ENCODE data around the gene PITPNM3. TPM values are rescaled to one million over a fixed set of nuclear protein-coding genes. Genes with fewer than 3 reads are reported as not detected.

PITPNM3 gene
- total and polyA plus RNA-seq, 4 experiments from 2014 or later: 0.05 to 0.50 (median 0.29) TPM; not detected in 1

DNA sequence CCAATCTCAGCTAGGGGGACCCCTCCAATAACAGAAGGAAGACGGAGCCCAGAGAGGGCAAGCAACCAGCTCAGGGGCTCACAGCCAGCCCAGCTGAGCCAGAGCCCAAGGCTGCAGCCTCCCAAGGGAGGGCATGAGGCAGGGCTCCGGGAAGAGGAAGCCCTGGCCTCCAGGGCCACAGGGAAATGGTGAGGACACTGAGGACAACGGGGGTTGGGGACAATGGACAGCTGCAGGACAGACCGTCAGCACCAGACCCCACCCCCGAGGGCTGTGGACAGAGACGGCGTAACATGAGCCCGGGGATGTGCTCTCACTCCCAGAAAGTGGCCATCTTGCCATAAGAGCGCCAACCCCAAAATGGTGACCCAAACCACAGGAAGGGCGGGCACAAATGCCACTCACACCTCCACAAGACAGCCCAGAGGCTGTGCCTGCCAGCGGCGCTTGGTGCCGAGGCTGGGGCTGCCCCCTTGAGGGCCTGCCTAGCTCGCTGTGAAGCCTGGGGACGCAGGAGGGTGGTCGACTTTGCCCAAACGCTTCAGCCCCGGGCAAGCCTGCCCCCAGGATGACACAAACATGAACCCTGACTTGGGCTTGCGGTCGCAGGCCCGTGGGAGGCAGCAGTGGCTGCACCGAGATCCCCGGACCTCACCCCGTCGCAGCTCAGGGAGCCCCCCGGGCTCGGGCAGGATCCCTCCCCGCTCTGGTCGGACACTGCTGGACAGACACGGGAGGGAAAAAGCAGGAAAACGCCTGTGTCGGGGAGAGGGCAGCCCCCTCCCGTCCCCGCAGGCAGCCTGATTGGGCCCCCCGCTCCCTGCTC is 101.6 kb downstream of the PITPNM3 start:
- no peak for DNase-seq
- Mint-ChIP-seq H3K4me1 (peaks cover 5 to 32% (median 14%) of the 10 kb centered on the region in 4 donors), H3K27ac (peak overlapping the region in 4 of 7 donors; percentile 37 to 70 (median 52)), H3K4me3 (peak overlapping the region in 5 of 8 donors; percentile 15 to 69 (median 52)), H3K36me3 (no peaks in the 10 kb centered on the region), H3K9me3 (no peaks in the 10 kb centered on the region), H3K27me3 (no peaks in the 10 kb centered on the region)
- ChIA-PET POLR2A (ENCODE audit: partially characterized antibody) (interaction anchor here (1.0 to 2.7 kb wide), 4 partner anchors 10 to 871 kb away, joined by 3 to 12 read pairs (median 5); partner anchors contain the start of genes NLRP1 and PIMREG), CTCF (ENCODE audit: partially characterized antibody) (interaction anchor here (1.5 to 3.0 kb wide), 3 partner anchors 16 to 18 kb away, joined by 3 to 9 read pairs (median 6); no protein-coding TSS in a partner anchor)
- Histone ChIP-seq H3K4me1 (ENCODE audit: insufficient read depth, low read length) (peaks cover 6% of the 10 kb centered on the region), H3K4me3 (ENCODE audit: low read length in 2 of 2) (no peak overlapping the region), H3K36me3 (ENCODE audit: insufficient read depth, low read length) (no peaks in the 10 kb centered on the region), H3K27me3 (ENCODE audit: insufficient read depth, low read length) (no peaks in the 10 kb centered on the region), H3K27ac (ENCODE audit: low read depth, low read length) (no peak overlapping the region), H3K9me3 (ENCODE audit: control insufficient read depth in 1 of 2, low read length in 2 of 2) (no peaks in the 10 kb centered on the region)
- intact Hi-C loops (cut with micrococcal nuclease): no loop called here

DNA sequence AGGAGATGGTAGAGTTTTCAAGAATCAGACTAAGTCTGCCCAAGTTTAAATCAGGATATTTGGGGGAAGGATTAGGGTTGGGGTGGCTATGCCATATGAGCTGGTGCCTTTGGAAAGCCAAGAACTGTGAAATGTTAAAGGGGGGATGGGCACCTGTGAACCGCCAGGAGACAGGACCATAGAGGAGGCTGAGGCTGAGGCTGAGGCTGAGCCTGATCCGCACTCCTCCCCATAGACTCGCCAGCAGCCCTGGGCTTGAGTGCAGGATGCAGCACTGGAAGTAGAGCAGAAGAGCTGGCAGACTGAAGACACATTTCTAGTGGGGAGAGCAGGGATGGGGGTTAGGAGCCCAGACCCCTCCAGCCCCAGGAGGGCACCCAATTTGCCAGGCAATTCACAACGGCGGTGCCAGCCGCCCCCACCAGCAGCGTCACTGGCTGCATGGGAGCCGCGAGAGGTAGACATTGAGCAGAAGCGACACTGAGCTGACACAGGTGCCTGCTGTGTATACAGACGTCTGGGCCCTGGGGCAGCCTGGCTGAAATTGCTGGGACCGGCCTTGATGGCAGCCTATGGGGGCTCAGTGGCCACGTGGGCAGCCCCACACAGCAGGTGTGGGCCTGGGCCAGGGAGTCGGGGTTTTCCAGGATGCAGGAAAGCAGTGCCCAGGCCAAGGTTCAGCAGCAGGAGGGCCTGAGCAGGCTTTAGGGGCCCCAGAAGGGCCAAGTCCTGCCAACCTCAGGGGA is 102.9 kb downstream of the PITPNM3 start:
- peak overlapping the region; percentile 31 to 90 (median 52) for H3K27ac Mint-ChIP-seq
- peaks cover 5 to 32% (median 14%) of the 10 kb centered on the region in 4 donors for H3K4me1 Mint-ChIP-seq
- H3K4me1 ChIP-seq (ENCODE audit: insufficient read depth, low read length): peaks cover 6% of the 10 kb centered on the region
- H3K27me3 Mint-ChIP-seq: no peaks in the 10 kb centered on the region
- H3K9me3 ChIP-seq (ENCODE audit: control insufficient read depth in 1 of 2, low read length in 2 of 2): no peaks in the 10 kb centered on the region
- no peaks in the 10 kb centered on the region for H3K27me3 ChIP-seq (ENCODE audit: insufficient read depth, low read length)
- ChIA-PET POLR2A (ENCODE audit: partially characterized antibody) (interaction anchor here (2.7 kb wide), 1 partner anchor 9 kb away, joined by 12 read pairs; the partner anchor contains the start of gene PIMREG), CTCF (ENCODE audit: partially characterized antibody) (interaction anchor here (2.3 to 3.0 kb wide), 2 partner anchors 17 to 19 kb away, joined by 6 to 9 read pairs; no protein-coding TSS in a partner anchor)
- H3K36me3 ChIP-seq (ENCODE audit: insufficient read depth, low read length): no peaks in the 10 kb centered on the region
- DNase-seq: no peak
- H3K36me3 Mint-ChIP-seq: no peaks in the 10 kb centered on the region
- intact Hi-C loops (cut with micrococcal nuclease): no loop called here
- no peak overlapping the region for H3K4me3 ChIP-seq (ENCODE audit: low read length in 2 of 2)
- H3K4me3 Mint-ChIP-seq: peak overlapping the region in 2 of 8 donors; percentile 17 to 69
- H3K27ac ChIP-seq (ENCODE audit: low read depth, low read length): no peak overlapping the region
- no peaks in the 10 kb centered on the region for H3K9me3 Mint-ChIP-seq

DNA sequence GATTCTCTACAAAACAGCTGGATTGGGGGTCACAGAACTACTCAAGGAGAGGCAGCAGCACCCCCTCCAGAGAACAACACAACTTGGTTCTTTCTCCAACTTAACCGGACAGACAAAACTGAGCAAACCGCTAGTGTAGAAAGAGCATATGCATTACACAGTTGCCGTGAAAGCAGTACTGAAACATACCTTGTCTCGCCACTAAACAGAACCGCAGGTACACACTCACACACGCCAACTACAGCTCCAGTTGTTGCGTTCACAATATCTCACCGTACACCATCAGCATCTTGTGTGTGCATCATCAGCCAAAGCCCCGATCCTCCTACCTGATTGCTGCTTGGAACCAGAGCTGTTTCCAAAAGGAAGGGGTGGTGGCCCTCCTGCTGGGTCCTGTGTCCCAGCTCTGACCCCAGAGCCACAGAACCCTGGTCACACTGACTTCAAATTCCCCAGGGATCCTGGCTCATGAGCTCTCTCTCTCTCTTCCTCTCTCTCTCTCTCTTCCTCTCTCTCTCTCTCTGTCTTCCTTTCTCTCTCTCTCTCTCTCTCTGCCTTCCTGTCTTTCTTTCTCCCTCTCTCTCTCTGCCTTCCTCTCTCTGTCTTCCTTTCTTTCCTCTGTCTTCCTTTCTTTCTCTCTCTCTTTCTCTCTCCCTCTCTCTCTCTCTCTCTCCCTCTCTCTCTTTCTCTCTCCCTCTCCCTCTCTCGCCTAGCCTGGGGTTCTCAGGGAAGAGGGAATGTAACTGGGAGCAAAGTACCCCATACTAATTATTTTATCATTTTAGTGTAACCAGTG is 103.7 kb downstream of the PITPNM3 start:
- Mint-ChIP-seq H3K27me3 (no peaks in the 10 kb centered on the region), H3K4me3 (no peak overlapping the region), H3K27ac (peak overlapping the region in 5 of 7 donors; percentile 25 to 62 (median 44)), H3K36me3 (no peaks in the 10 kb centered on the region), H3K9me3 (no peaks in the 10 kb centered on the region), H3K4me1 (peaks cover 5 to 32% (median 14%) of the 10 kb centered on the region in 4 donors)
- Histone ChIP-seq H3K9me3 (ENCODE audit: control insufficient read depth in 1 of 2, low read length in 2 of 2) (no peaks in the 10 kb centered on the region), H3K27ac (ENCODE audit: low read depth, low read length) (no peak overlapping the region), H3K4me1 (ENCODE audit: insufficient read depth, low read length) (peaks cover 6% of the 10 kb centered on the region), H3K27me3 (ENCODE audit: insufficient read depth, low read length) (no peaks in the 10 kb centered on the region), H3K36me3 (ENCODE audit: insufficient read depth, low read length) (no peaks in the 10 kb centered on the region), H3K4me3 (ENCODE audit: low read length in 2 of 2) (no peak overlapping the region)
- intact Hi-C loops (cut with micrococcal nuclease): no loop called here
- DNase-seq: no peak
- CTCF ChIA-PET (ENCODE audit: partially characterized antibody): interaction anchor here (2.3 to 3.0 kb wide), 2 partner anchors 16 to 20 kb away, joined by 6 to 9 read pairs; no protein-coding TSS in a partner anchor
- POLR2A ChIA-PET (ENCODE audit: partially characterized antibody): no interaction called here

DNA sequence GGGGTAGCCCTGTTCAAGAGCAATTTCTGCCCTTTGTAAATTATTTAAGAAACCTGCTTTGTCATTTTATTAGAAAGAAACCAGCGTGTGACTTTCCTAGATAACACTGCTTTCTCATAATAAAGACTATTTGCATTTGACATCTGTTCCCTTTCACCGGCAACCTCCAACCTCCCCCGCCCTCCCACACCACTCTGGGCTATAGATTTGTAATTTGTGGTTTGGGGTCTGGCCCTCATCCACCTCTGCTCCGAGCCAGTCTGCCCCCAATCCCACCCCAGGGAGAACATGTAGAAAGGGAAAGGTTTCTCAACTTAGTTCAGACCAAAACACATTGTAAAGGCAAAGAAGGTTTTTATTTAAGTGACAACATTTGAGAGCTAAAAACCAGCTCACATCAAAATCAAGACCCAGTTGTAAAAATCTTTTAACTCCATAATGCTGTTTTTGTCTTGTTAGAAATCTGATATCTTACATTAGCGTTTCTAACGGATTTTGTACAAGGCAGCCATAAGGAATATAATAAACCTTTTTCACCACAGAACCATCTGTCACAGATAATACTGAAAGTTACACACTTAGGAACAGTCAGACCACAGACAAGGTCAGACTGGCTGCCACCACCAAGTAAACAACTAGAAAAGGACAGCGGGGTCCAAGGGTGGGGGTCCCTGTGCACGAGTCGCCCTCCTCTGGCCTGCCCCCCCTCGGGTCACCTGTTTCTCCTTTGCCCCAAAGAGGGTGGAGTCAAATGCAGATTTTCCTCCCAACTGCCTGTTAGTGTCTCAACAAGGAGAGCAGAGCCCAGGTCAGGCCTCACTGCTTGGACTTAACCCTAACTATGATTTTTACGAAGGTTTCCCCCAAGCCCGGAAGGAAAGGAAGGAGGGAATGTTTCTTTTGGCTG is 105.2 kb downstream of the PITPNM3 start:
- Histone ChIP-seq H3K27ac (ENCODE audit: low read depth, low read length) (no peak overlapping the region), H3K36me3 (ENCODE audit: insufficient read depth, low read length) (no peaks in the 10 kb centered on the region), H3K27me3 (ENCODE audit: insufficient read depth, low read length) (no peaks in the 10 kb centered on the region), H3K4me3 (ENCODE audit: low read length in 2 of 2) (no peak overlapping the region), H3K9me3 (ENCODE audit: control insufficient read depth in 1 of 2, low read length in 2 of 2) (no peaks in the 10 kb centered on the region), H3K4me1 (ENCODE audit: insufficient read depth, low read length) (peaks cover 6% of the 10 kb centered on the region)
- no peak overlapping the region for H3K4me3 Mint-ChIP-seq
- ChIA-PET CTCF (ENCODE audit: partially characterized antibody) (interaction anchor here (1.0 kb wide), 1 partner anchor 553 kb away, joined by 3 read pairs; no protein-coding TSS in a partner anchor), POLR2A (ENCODE audit: partially characterized antibody) (no interaction called here)
- intact Hi-C loops (cut with micrococcal nuclease): no loop called here
- H3K4me1 Mint-ChIP-seq: peaks cover 3 to 22% (median 8%) of the 10 kb centered on the region in 4 donors
- H3K27me3 Mint-ChIP-seq: no peaks in the 10 kb centered on the region
- DNase-seq: no peak
- H3K27ac Mint-ChIP-seq: peak overlapping the region in 4 of 7 donors; percentile 1 to 54 (median 48)
- H3K36me3 Mint-ChIP-seq: no peaks in the 10 kb centered on the region
- no peaks in the 10 kb centered on the region for H3K9me3 Mint-ChIP-seq

DNA sequence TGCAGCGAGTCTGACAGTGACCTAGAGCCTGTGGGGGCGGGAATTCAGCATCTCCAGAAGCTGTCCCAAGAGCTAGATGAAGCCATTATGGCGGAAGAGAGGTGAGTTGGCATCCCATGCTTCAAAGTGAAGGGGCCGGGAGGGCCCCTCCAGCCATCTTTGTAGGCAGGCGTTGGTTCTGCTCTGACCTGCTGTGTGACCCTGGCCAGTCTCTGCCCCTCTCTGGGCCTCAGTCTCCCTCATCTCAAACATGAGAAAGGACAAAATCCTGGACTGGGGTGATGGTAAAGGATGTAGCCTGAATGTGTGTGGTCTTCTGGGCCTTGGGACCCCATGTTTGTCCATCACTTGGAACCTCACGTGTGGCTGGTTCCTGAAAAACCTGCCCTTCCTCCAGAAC is 107.0 kb downstream of the PITPNM3 start:
- Histone ChIP-seq H3K36me3 (ENCODE audit: insufficient read depth, low read length) (no peaks in the 10 kb centered on the region), H3K4me1 (ENCODE audit: insufficient read depth, low read length) (no peaks in the 10 kb centered on the region), H3K4me3 (ENCODE audit: low read length in 2 of 2) (no peak overlapping the region), H3K9me3 (ENCODE audit: control insufficient read depth in 1 of 2, low read length in 2 of 2) (no peaks in the 10 kb centered on the region), H3K27me3 (ENCODE audit: insufficient read depth, low read length) (no peaks in the 10 kb centered on the region), H3K27ac (ENCODE audit: low read depth, low read length) (no peak overlapping the region)
- peaks cover 5 to 15% (median 10%) of the 10 kb centered on the region in 4 donors for H3K4me1 Mint-ChIP-seq
- DNase-seq: no peak
- H3K36me3 Mint-ChIP-seq: no peaks in the 10 kb centered on the region
- no peaks in the 10 kb centered on the region for H3K9me3 Mint-ChIP-seq
- ChIA-PET POLR2A (ENCODE audit: partially characterized antibody) (no interaction called here), CTCF (ENCODE audit: partially characterized antibody) (no interaction called here)
- no peaks in the 10 kb centered on the region for H3K27me3 Mint-ChIP-seq
- no peak overlapping the region for H3K4me3 Mint-ChIP-seq
- intact Hi-C loops (cut with micrococcal nuclease): loop anchor here (10.0 kb wide), 1 partner anchor 205 kb away; the partner anchor contains the start of genes C17orf100 and MED31
- no peak overlapping the region for H3K27ac Mint-ChIP-seq

DNA sequence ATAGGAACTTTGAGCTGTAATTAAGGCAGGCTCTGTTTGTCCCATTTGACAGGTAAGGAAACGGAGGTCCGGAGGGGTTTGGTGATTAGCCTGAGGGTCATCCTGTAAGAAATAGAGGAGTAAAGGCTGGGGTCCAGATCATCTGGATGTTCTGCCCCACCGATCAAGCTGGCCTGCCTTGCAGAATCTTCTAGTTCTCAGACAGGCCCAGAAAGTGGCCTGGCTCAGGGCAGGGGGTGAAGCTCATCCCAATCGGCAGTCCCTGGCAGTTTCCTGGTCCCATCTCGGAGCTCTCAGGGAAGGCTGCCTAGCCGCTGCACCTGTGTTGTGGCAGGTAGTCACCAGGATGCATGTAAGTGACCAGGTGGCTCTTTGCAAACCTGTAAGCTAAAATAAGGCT is 107.9 kb downstream of the PITPNM3 start:
- no peaks in the 10 kb centered on the region for H3K36me3 ChIP-seq (ENCODE audit: insufficient read depth, low read length)
- no peak overlapping the region for H3K4me3 ChIP-seq (ENCODE audit: low read length in 2 of 2)
- no peak overlapping the region for H3K27ac ChIP-seq (ENCODE audit: low read depth, low read length)
- ChIA-PET CTCF (ENCODE audit: partially characterized antibody) (interaction anchor here (1.1 to 1.3 kb wide), 2 partner anchors 12 to 24 kb away, joined by 3 to 4 read pairs; no protein-coding TSS in a partner anchor), POLR2A (ENCODE audit: partially characterized antibody) (no interaction called here)
- H3K27me3 ChIP-seq (ENCODE audit: insufficient read depth, low read length): no peaks in the 10 kb centered on the region
- no peaks in the 10 kb centered on the region for H3K36me3 Mint-ChIP-seq
- no peaks in the 10 kb centered on the region for H3K9me3 Mint-ChIP-seq
- peaks cover under 1% of the 10 kb centered on the region for H3K4me1 ChIP-seq (ENCODE audit: insufficient read depth, low read length)
- no peak for DNase-seq
- no peak overlapping the region for H3K4me3 Mint-ChIP-seq
- peaks cover 8 to 18% (median 11%) of the 10 kb centered on the region in 4 donors for H3K4me1 Mint-ChIP-seq
- H3K27me3 Mint-ChIP-seq: no peaks in the 10 kb centered on the region
- intact Hi-C loops (cut with micrococcal nuclease): loop anchor here (10.0 kb wide), 1 partner anchor 206 kb away; the partner anchor contains the start of genes C17orf100 and MED31
- no peaks in the 10 kb centered on the region for H3K9me3 ChIP-seq (ENCODE audit: control insufficient read depth in 1 of 2, low read length in 2 of 2)
- peak overlapping the region in 1 of 7 donors; percentile 42 for H3K27ac Mint-ChIP-seq
